Endothelial cell of umbilical vein (primary cell): ENCODE measurements around the gene PDSS2.

Source experiments
- POLR2A ChIP-seq: IDR thresholded peaks from 2 replicates; pipeline ENCODE4 v1.6.1; 2012; ENCODE audit warnings: low read depth, mild to moderate bottlenecking, control low read depth, low read length
- TF ChIP-seq, protein P1 (sequence below), 2 donors: IDR thresholded peaks; 1 replicate in 1 of 2; 2 replicates in 1 of 2; pipeline ENCODE4 v1.5.1; 2011; ENCODE audit warnings: low read length in 2 of 2, mild to moderate bottlenecking in 2 of 2, moderate library complexity in 2 of 2, control low read depth in 1 of 2, inconsistent platforms in 1 of 2, low read depth in 1 of 2; ENCODE audit not compliant: insufficient read depth in 1 of 2; ENCODE audit errors: extremely low read depth in 1 of 2

DNA sequence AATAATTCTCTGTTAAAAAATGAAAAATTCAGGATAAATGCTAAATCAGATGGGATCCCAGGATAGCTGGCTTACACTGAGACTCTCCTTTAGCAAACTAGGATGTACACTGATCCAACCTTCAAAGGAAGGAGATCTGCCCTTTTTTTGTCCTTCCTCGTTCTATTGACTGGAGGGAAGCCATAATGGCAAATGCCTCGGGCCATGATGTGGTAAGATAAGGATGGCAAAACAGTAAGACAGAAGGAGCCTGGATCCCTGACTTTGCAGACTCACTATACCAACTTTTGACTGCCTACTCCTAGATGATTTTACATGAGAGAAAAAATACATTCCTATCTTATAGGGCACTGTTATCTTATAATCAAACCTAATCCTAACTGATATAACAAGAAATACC is 187.1 kb downstream of the PDSS2 start:
- TF ChIP-seq POLR2A = no peak
- TF ChIP-seq, protein P1, sequence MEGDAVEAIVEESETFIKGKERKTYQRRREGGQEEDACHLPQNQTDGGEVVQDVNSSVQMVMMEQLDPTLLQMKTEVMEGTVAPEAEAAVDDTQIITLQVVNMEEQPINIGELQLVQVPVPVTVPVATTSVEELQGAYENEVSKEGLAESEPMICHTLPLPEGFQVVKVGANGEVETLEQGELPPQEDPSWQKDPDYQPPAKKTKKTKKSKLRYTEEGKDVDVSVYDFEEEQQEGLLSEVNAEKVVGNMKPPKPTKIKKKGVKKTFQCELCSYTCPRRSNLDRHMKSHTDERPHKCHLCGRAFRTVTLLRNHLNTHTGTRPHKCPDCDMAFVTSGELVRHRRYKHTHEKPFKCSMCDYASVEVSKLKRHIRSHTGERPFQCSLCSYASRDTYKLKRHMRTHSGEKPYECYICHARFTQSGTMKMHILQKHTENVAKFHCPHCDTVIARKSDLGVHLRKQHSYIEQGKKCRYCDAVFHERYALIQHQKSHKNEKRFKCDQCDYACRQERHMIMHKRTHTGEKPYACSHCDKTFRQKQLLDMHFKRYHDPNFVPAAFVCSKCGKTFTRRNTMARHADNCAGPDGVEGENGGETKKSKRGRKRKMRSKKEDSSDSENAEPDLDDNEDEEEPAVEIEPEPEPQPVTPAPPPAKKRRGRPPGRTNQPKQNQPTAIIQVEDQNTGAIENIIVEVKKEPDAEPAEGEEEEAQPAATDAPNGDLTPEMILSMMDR (IDR thresholded peaks at IDR 0.05; ENCODE audit: extremely low read depth in 1 of 2, insufficient read depth in 1 of 2, low read depth in 1 of 2, low read length in 2 of 2) = no peak
